Measurements from ENCODE around the gene AKAP8L. TPM values are rescaled to one million over a fixed set of nuclear protein-coding genes. Genes with fewer than 3 reads are reported as not detected.

Gene AKAP8L
- total RNA-seq, 1 experiment from 2014 or later: 231 TPM

- no peaks in the 10 kb centered on the region for H3K9me3 Mint-ChIP-seq
- ATAC-seq (no peak), DNase-seq (ENCODE audit: low spot score) (no peak)
- POLR2A ChIA-PET: no interaction called here
- H3K36me3 Mint-ChIP-seq: peaks cover 76% of the 10 kb centered on the region
- TF ChIP-seq KAT7 (CRISPR knock-in tag; IDR thresholded peaks at IDR 0.05; ENCODE audit: borderline replicate concordance): no peak
- no peak overlapping the region for H3K4me3 Mint-ChIP-seq
- no peak overlapping the region for H3K27ac Mint-ChIP-seq
- H3K27me3 Mint-ChIP-seq (ENCODE audit: low read depth): no peaks in the 10 kb centered on the region
- no peaks in the 10 kb centered on the region for H3K4me1 Mint-ChIP-seq
- CTCF ChIA-PET: no interaction called here
Measured at GRCh38 chr19:15369594-15369891, 49.2 kb downstream of the AKAP8L start.

- POLR2A ChIA-PET: no interaction called here
- Mint-ChIP-seq H3K27me3 (ENCODE audit: low read depth) (no peaks in the 10 kb centered on the region), H3K36me3 (peaks cover 79% of the 10 kb centered on the region), H3K9me3 (no peaks in the 10 kb centered on the region), H3K4me1 (no peaks in the 10 kb centered on the region), H3K27ac (no peak overlapping the region), H3K4me3 (no peak overlapping the region)
- CTCF ChIA-PET: interaction anchor here (0.6 kb wide), 1 partner anchor 1112 kb away, joined by 5 read pairs; no protein-coding TSS in a partner anchor
- no peak for TF ChIP-seq ZNF121 (CRISPR knock-in tag; IDR thresholded peaks at IDR 0.05)
- TF ChIP-seq, protein P1, sequence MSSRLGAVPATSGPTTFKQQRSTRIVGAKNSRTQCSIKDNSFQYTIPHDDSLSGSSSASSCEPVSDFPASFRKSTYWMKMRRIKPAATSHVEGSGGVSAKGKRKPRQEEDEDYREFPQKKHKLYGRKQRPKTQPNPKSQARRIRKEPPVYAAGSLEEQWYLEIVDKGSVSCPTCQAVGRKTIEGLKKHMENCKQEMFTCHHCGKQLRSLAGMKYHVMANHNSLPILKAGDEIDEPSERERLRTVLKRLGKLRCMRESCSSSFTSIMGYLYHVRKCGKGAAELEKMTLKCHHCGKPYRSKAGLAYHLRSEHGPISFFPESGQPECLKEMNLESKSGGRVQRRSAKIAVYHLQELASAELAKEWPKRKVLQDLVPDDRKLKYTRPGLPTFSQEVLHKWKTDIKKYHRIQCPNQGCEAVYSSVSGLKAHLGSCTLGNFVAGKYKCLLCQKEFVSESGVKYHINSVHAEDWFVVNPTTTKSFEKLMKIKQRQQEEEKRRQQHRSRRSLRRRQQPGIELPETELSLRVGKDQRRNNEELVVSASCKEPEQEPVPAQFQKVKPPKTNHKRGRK (CRISPR knock-in tag; IDR thresholded peaks at IDR 0.05; ENCODE audit: borderline replicate concordance): no peak
- TF ChIP-seq TCF7 (CRISPR knock-in tag; IDR thresholded peaks at IDR 0.05; ENCODE audit: low read depth): no peak
- no peak for TF ChIP-seq NFYB (CRISPR knock-in tag; conservative IDR thresholded peaks at IDR 0.05; ENCODE audit: low read depth)
- ATAC-seq (no peak), DNase-seq (ENCODE audit: low spot score) (no peak)
Measured at GRCh38 chr19:15368798-15369593, 49.8 kb downstream of the AKAP8L start.

DNA sequence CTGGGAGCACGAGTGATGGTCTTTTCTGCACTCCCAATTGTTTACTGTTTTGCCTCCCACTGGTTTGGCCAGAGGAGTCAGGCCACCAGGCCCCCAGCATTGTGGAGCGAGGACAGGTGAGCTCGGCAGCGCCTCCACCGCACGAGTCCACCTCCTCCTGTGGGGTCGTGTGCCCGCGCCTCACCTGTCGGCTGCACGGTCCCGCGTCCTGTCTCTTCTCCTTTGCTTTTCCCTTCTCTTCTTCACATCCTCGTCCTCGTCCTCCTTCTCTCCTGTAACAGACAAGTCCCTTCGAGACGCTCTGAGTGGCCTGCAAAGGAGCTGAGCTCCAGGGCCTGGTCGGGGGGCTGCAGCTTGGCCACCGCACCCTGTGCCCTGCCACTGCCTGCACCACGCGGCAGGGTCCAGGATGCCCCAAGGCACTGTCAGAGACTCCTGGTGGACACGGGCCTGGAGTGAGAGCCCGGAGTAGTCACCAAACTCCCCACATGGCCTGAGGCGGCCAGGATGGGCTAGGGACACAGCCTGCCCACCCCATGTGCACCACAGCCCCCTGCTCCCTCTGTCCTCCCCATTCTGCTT is 50.6 kb downstream of the AKAP8L start:
- ATAC-seq (no peak), DNase-seq (ENCODE audit: low spot score) (no peak)
- CTCF ChIA-PET: interaction anchor here (0.6 kb wide), 1 partner anchor 1111 kb away, joined by 5 read pairs; no protein-coding TSS in a partner anchor
- POLR2A ChIA-PET: no interaction called here
- Mint-ChIP-seq H3K27me3 (ENCODE audit: low read depth) (no peaks in the 10 kb centered on the region), H3K27ac (no peak overlapping the region), H3K9me3 (peaks cover 3% of the 10 kb centered on the region), H3K4me1 (no peaks in the 10 kb centered on the region), H3K36me3 (peaks cover 80% of the 10 kb centered on the region), H3K4me3 (no peak overlapping the region)
- no peak for TF ChIP-seq ZNF671 (CRISPR knock-in tag; IDR thresholded peaks at IDR 0.05)
- no peak for TF ChIP-seq AFF4 (CRISPR knock-in tag; IDR thresholded peaks at IDR 0.05; ENCODE audit: borderline replicate concordance)
- no peak for TF ChIP-seq SP1 (CRISPR knock-in tag; conservative IDR thresholded peaks at IDR 0.05)
- TF ChIP-seq, protein P2, sequence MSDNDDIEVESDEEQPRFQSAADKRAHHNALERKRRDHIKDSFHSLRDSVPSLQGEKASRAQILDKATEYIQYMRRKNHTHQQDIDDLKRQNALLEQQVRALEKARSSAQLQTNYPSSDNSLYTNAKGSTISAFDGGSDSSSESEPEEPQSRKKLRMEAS (CRISPR knock-in tag; IDR thresholded peaks at IDR 0.05): no peak
- TF ChIP-seq ZNF317 (CRISPR knock-in tag; IDR thresholded peaks at IDR 0.05; ENCODE audit: borderline replicate concordance, low read depth): no peak
- TF ChIP-seq HMGA2 (CRISPR knock-in tag; IDR thresholded peaks at IDR 0.05): no peak
- no peak for TF ChIP-seq JUN (CRISPR knock-in tag; IDR thresholded peaks at IDR 0.05)
- no peak for TF ChIP-seq ZNF263 (CRISPR knock-in tag; IDR thresholded peaks at IDR 0.05; ENCODE audit: low read depth)
- TF ChIP-seq, protein P3, sequence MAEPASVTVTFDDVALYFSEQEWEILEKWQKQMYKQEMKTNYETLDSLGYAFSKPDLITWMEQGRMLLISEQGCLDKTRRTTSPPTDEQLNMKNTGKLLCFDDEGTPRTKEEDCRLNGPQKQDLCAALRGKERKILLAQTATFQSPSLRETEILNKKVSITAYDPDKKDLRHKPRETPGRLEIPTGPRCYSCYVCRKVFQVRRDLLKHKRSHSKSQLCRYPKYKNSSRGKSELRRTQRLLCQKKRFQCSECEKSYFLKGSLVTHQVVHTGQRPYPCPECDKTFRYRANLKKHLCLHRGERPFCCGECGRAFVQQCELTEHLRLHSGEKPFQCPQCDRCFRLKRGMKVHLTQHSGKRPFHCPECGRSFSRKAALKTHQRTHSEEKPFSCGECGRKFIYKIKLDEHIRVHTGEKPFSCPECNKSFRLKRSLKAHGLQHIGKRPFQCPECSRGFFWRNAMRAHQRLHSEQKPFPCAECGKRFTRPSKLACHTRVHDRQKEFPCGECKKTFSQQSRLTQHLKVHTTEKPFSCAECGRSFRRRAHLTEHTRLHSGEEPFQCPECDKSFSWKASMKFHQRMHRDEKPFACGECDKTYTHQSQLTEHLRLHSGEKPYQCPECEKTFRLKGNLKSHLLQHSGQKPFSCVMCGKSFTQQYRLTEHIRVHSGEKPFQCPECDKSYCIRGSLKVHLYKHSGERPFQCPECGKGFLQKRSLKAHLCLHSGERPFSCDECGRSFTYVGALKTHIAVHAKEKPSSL (CRISPR knock-in tag; conservative IDR thresholded peaks at IDR 0.05): no peak
- no peak for TF ChIP-seq CTCF (IDR thresholded peaks at IDR 0.05)
- TF ChIP-seq ZMAT4 (CRISPR knock-in tag; IDR thresholded peaks at IDR 0.05): no peak
